SU-DHL-6 (cell line): ENCODE data around the gene GINS1.

Source experiments
- H2AFZ ChIP-seq: fragments of 200-600 bp; sonication (generic); 2 replicates; pipeline ENCODE4 v1.6.1; 2014; ENCODE audit warnings: low read depth, mild to moderate bottlenecking, moderate library complexity, mixed read lengths, antibody characterized with exemption, low read length; ENCODE audit not compliant: severe bottlenecking
- H3F3A ChIP-seq: fragments of 200-600 bp; shearing (Covaris generic); 2 replicates; pipeline ENCODE4 v1.6.0; 2016; ENCODE audit warnings: antibody characterized with exemption, mild to moderate bottlenecking; ENCODE audit not compliant: insufficient read depth
- H3K27ac ChIP-seq: fragments of 200-600 bp; sonication (generic); 2 replicates; pipeline ENCODE4 v1.5.1; 2016; ENCODE audit warnings: low read depth, mild to moderate bottlenecking, low read length, moderate library complexity, mixed read lengths
- H3K27me3 ChIP-seq: fragments of 200-600 bp; sonication (generic), shearing (Covaris generic); 2 replicates; pipeline ENCODE4 v1.6.0; 2014; ENCODE audit warnings: mild to moderate bottlenecking, low read length
- H3K36me3 ChIP-seq: fragments of 200-600 bp; sonication (generic); 2 replicates; pipeline ENCODE4 v1.6.1; 2014; ENCODE audit warnings: mild to moderate bottlenecking, low read length, mixed read lengths
- H3K4me2 ChIP-seq: fragments of 300-600, 200-600 bp; shearing (Covaris generic), sonication (generic); 2 replicates; pipeline ENCODE4 v1.6.0; 2014; ENCODE audit warnings: low read length, low read depth, mild to moderate bottlenecking; ENCODE audit not compliant: poor library complexity, severe bottlenecking
- H3K4me3 ChIP-seq: fragments of 200-600 bp; sonication (generic); 2 replicates; pipeline ENCODE4 v1.5.1; 2014; ENCODE audit warnings: antibody characterized with exemption, low read length, mild to moderate bottlenecking, mixed read lengths; ENCODE audit not compliant: insufficient read depth, poor library complexity, severe bottlenecking
- H3K79me2 ChIP-seq: fragments of 200-600 bp; sonication (generic); 2 replicates; pipeline ENCODE4 v1.6.1; 2014; ENCODE audit warnings: mild to moderate bottlenecking, low read length, moderate library complexity; ENCODE audit not compliant: insufficient read depth
- H3K9ac ChIP-seq: fragments of 200-600 bp; sonication (generic); 2 replicates; pipeline ENCODE4 v1.7.0; 2014; ENCODE audit warnings: mild to moderate bottlenecking, low read length
- H3K9me2 ChIP-seq: fragments of 200-600 bp; sonication (generic); replicated peaks from 2 replicates; pipeline ENCODE4 v1.6.1; 2014; ENCODE audit warnings: low read length; ENCODE audit not compliant: insufficient read depth
- H3K9me3 ChIP-seq: fragments of 200-600 bp; sonication (generic); 2 replicates; pipeline ENCODE4 v1.6.1; 2014; ENCODE audit warnings: low read length, mixed read lengths; ENCODE audit not compliant: insufficient read depth
- H4K20me1 ChIP-seq: fragments of 200-600 bp; sonication (generic); 2 replicates; pipeline ENCODE4 v1.6.1; 2014; ENCODE audit warnings: low read depth, mild to moderate bottlenecking, antibody characterized with exemption, low read length, moderate library complexity, mixed read lengths
- EZH2phosphoT487 ChIP-seq: fragments of 200-600 bp; sonication (generic), shearing (Covaris generic); conservative IDR thresholded peaks from 2 replicates; pipeline ENCODE4 v1.6.1; 2018; ENCODE audit warnings: mild to moderate bottlenecking, antibody characterized with exemption, low read length, moderate library complexity, mixed read lengths
- TF ChIP-seq, protein P1 (sequence below): fragments of 200-600 bp; sonication (generic); IDR thresholded peaks from one replicate; pipeline ENCODE4 v1.5.1; 2017; ENCODE audit warnings: antibody characterized with exemption, mild to moderate bottlenecking, low read length, moderate library complexity; ENCODE audit not compliant: insufficient read depth, poor library complexity, severe bottlenecking

The GINS1 gene

DNA sequence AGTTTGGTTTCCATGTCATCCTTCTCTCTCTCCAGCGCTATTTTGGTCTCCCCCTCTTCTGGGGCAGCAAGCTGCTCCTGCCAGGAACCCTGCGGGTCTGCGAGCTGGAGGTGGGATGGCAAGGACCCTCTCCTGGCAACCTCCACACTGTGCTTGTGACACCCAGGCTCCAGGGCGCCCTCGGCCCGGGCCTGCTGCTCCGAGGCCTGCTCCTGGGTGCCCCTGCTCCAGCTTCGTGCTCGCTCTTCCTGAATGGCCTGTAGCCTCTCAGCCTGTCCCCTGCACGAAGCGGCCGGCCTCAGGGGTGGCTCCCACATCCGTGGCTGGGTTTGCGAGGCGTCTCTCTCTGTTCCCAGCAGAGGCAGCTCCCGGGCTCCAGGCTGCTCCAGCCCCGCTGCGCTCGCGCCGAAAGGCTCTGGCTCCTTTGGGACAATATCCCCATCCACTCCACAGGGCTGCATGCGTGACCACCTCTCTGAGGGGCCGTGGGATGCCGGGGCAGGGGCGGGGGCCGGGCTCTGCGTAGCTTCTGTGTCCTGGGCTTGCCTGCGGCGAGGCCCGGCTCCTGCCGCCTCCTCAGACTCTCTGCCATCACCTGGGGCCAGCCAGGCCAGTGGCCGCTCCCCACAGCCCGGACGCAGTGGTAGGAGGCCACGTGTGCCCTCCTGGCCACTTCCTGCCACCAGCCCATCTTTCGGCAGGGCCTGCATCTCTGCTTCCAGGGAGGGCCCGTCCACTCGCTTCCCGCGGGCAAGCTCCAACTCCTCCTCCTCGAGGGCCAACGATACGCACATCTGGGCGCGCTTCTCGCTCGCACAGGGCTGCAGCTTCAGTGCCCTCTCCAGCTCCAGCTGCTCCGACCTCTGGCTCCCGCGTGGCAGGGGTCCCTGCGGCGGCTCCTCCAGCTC lies 68.9 kb downstream of the GINS1 start:
- no peak overlapping the region for H3K9ac ChIP-seq
- no peaks in the 10 kb centered on the region for H3F3A ChIP-seq
- H3K36me3 ChIP-seq: no peaks in the 10 kb centered on the region
- no peaks in the 10 kb centered on the region for H4K20me1 ChIP-seq
- no peaks in the 10 kb centered on the region for H3K9me2 ChIP-seq
- no peak for TF ChIP-seq EZH2phosphoT487
- TF ChIP-seq, protein P1, sequence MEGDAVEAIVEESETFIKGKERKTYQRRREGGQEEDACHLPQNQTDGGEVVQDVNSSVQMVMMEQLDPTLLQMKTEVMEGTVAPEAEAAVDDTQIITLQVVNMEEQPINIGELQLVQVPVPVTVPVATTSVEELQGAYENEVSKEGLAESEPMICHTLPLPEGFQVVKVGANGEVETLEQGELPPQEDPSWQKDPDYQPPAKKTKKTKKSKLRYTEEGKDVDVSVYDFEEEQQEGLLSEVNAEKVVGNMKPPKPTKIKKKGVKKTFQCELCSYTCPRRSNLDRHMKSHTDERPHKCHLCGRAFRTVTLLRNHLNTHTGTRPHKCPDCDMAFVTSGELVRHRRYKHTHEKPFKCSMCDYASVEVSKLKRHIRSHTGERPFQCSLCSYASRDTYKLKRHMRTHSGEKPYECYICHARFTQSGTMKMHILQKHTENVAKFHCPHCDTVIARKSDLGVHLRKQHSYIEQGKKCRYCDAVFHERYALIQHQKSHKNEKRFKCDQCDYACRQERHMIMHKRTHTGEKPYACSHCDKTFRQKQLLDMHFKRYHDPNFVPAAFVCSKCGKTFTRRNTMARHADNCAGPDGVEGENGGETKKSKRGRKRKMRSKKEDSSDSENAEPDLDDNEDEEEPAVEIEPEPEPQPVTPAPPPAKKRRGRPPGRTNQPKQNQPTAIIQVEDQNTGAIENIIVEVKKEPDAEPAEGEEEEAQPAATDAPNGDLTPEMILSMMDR: no peak
- no peak overlapping the region for H3K4me3 ChIP-seq
- no peaks in the 10 kb centered on the region for H3K79me2 ChIP-seq
- no peaks in the 10 kb centered on the region for H3K27me3 ChIP-seq
- no peaks in the 10 kb centered on the region for H3K9me3 ChIP-seq
- H3K4me2 ChIP-seq: no peak overlapping the region
- H2AFZ ChIP-seq: no peak overlapping the region
- no peak overlapping the region for H3K27ac ChIP-seq

DNA sequence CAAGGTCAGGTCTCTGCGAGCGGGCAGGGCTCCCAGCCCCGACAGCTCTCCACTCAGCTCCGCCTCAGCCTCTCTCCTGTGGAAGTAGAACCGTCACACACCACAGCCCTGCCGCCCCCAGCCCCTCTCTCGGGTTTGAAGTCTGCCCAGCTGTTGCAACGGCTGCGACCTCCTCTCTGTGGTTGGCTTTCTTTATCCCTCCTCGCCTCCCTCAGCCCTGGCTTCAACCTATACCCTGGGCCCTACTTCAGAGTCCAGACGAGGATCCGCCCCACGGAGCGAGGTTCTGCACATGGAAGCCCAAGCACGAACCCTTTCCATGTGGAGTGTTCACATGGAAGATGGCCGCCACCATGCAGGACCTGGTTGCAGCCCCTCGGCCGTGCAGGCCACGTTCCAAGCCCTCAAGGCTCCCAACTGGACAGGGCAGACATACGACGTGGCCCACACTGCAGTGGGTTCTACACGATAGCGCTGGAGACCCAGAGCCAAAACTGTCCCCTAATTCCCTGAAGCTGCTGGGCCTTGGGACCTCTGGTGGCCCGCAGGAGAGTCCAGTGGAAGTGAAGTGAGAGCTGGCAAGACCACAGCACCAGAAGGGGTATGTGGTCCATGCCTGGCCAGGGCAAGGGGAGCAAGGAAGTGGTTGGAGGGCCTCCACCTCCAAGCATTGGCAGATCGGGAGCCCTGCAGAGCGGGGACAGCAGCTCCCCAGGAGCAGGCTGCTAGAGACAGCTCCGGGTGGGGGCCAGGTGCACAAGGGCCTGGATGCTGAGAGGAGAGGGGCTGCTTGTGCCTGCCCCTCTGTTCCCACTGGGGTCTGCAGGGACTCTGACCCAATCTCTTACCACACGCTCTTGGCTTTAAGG lies 69.8 kb downstream of the GINS1 start:
- Histone ChIP-seq H3K27ac (no peak overlapping the region), H4K20me1 (no peaks in the 10 kb centered on the region), H3F3A (no peaks in the 10 kb centered on the region), H3K27me3 (no peaks in the 10 kb centered on the region), H3K4me2 (no peak overlapping the region), H3K4me3 (no peak overlapping the region), H2AFZ (no peak overlapping the region), H3K9ac (no peak overlapping the region), H3K79me2 (no peaks in the 10 kb centered on the region), H3K9me2 (no peaks in the 10 kb centered on the region), H3K9me3 (no peaks in the 10 kb centered on the region), H3K36me3 (no peaks in the 10 kb centered on the region)
- TF ChIP-seq, protein P1: no peak

DNA sequence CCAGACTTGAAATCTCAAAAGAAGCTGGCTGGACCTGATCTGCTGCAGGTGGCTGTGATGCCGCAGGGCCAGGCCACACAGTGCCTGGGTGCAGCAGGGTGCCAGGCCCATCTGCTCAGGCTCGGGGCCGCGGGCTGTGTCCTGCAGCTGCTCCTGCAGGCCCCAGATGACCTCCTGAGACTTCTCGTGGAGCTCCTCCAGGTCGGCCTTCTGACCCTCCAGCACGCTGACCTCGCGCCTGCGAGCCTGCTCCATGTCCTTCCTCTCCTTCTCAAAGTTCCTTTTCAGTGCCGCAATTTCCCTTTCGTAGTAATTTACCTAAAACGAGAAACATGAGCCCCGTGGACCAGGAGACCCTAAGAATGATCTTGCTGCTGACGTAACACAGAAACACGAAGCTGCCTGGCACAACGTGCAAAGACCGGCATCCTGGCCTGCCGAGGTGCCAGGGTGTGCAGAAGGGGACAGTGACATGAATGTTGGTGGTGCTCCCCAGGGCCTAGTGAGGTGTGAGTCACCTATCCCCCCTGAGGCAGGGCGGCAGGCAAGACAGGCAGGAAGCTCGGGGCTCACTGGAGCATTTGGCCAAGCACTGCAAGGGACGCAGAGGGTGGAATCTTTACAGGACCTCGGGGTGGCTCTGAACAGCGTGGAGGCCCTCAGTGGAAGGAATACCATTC lies 71.6 kb downstream of the GINS1 start:
- Histone ChIP-seq H3F3A (no peaks in the 10 kb centered on the region), H3K27me3 (no peaks in the 10 kb centered on the region), H4K20me1 (no peaks in the 10 kb centered on the region), H3K79me2 (no peaks in the 10 kb centered on the region), H3K27ac (no peak overlapping the region), H3K9ac (no peak overlapping the region), H2AFZ (no peak overlapping the region), H3K4me2 (no peak overlapping the region), H3K9me2 (no peaks in the 10 kb centered on the region), H3K9me3 (no peaks in the 10 kb centered on the region), H3K4me3 (no peak overlapping the region), H3K36me3 (no peaks in the 10 kb centered on the region)
- TF ChIP-seq, protein P1: no peak
- no peak for TF ChIP-seq EZH2phosphoT487
